Astrocyte of the cerebellum (primary cell): ENCODE measurements around the gene PLCXD3.

ENCODE experiments used
- DNase-seq: peaks from one replicate; pipeline ENCODE4 v3.0.0-alpha.2; 2011; ENCODE audit warnings: low read depth
- H3K4me3 ChIP-seq: 2 replicates; pipeline ENCODE4 v1.5.1; 2011; ENCODE audit warnings: mild to moderate bottlenecking, low read depth, low read length, moderate library complexity
- CTCF ChIP-seq: IDR thresholded peaks from 2 replicates; pipeline ENCODE4 v1.5.1; 2012; ENCODE audit warnings: low read length, low read depth, moderate library complexity, mild to moderate bottlenecking; ENCODE audit errors: missing control alignments
- in situ Hi-C: cut with HindIII; loops from 2 replicates; pipeline ENCODE4 v1.10.0; 2017; ENCODE audit warnings: low sequenced_read_pairs

Gene PLCXD3

GRCh38 chr5:41347569-41347968 lies 162.8 kb downstream of the PLCXD3 start:
- no peak overlapping the region for H3K4me3 ChIP-seq
- no peak for TF ChIP-seq CTCF

GRCh38 chr5:41346609-41347008 lies 163.8 kb downstream of the PLCXD3 start:
- no peak for TF ChIP-seq CTCF
- peak; percentile 5 for DNase-seq

More at GRCh38 chr5:41347569-41347968, 162.8 kb downstream of the PLCXD3 start:
- in situ Hi-C loops, result no loop called here
- DNase-seq, result no peak

GRCh38 chr5:41345295-41345694 lies 165.1 kb downstream of the PLCXD3 start:
- no peak for DNase-seq
- in situ Hi-C loops, result no loop called here
- no peak overlapping the region for H3K4me3 ChIP-seq
- TF ChIP-seq CTCF, result no peak

More at GRCh38 chr5:41346609-41347008, 163.8 kb downstream of the PLCXD3 start:
- no peak overlapping the region for H3K4me3 ChIP-seq
- in situ Hi-C loops, result no loop called here

GRCh38 chr5:41339339-41339738 lies 171.1 kb downstream of the PLCXD3 start:
- H3K4me3 ChIP-seq, result no peak overlapping the region
- in situ Hi-C loops, result no loop called here
- no peak for TF ChIP-seq CTCF
- no peak for DNase-seq

GRCh38 chr5:41338136-41338675 lies 172.2 kb downstream of the PLCXD3 start:
- no peak for TF ChIP-seq CTCF
- H3K4me3 ChIP-seq, result no peak overlapping the region
- in situ Hi-C loops, result no loop called here
- no peak for DNase-seq

- no peak for DNase-seq
- in situ Hi-C loops, result no loop called here
- no peak overlapping the region for H3K4me3 ChIP-seq
- TF ChIP-seq CTCF, result no peak
Observed at GRCh38 chr5:41337724-41338123, 172.7 kb downstream of the PLCXD3 start.

- no peak overlapping the region for H3K4me3 ChIP-seq
- in situ Hi-C loops, result no loop called here
- no peak for TF ChIP-seq CTCF
- DNase-seq, result no peak
Observed at GRCh38 chr5:41337216-41337615, 173.2 kb downstream of the PLCXD3 start.
